Activated T-cell treated with anti-CD3 and anti-CD28 coated beads, Interleukin-2, amount 50 U/mL, for 48 hours (primary cell): ENCODE measurements around the gene TRPM2.

Experiments
- DNase-seq, 2 experiments: peaks; one replicate each; pipeline ENCODE4 v3.0.0-alpha.2; 2020

The TRPM2 gene

GRCh38 chr21:44322621-44323325, 30.6 kb upstream of the TRPM2 start:
- DNase-seq, result no peak

DNA sequence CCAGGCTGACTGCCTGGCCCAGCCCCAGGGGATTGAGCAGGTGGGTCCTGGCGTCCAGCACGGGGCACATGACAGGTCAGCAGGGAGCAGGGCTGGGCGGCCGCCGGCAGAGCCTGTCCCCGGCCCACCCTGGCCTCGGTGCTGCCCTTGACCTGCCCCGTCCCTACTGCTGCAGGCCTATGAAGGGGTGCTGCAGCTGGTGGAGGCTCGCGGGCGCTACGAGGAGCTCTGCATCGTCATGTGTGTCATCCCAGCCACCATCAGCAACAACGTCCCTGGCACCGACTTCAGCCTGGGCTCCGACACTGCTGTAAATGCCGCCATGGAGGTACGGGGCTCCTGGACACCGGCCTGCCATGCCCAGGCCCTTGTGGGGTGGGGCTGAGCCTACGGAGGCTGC, 29.8 kb upstream of the TRPM2 start:
- DNase-seq, result no peak

DNA sequence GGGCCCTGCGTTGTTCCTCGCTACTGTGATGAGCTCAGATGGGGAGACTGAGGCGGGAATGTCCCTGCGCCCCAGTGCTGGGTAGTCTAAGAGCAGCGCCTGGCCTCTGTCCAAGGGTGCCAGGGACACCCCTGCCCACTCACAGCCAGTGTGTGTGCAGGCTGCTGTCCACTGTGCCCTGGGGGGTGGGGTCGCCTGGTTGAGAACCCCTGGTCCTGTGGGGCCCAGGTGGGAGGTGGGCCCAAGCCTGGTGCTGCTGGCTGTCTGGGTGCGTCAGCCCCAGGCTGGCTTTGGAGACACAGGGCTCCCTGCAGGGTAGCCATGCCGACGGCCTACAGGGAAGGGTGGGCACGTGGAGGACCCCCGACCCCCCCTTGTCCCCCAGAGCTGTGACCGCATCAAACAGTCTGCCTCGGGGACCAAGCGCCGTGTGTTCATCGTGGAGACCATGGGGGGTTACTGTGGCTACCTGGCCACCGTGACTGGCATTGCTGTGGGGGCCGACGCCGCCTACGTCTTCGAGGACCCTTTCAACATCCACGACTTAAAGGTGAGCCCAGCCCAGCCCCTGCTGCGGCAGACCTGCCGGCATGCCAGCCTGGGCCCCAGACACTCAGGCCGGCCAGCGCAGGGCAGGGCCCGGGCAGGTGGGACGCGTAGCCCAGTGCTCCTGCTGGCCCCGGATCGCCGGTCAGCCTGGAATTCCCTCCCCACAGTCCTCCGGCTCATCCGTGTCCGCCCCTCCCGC, 29.1 kb upstream of the TRPM2 start:
- no peak for DNase-seq

- DNase-seq, result no peak
Measured at GRCh38 chr21:44324854-44325107, 28.6 kb upstream of the TRPM2 start.

DNA sequence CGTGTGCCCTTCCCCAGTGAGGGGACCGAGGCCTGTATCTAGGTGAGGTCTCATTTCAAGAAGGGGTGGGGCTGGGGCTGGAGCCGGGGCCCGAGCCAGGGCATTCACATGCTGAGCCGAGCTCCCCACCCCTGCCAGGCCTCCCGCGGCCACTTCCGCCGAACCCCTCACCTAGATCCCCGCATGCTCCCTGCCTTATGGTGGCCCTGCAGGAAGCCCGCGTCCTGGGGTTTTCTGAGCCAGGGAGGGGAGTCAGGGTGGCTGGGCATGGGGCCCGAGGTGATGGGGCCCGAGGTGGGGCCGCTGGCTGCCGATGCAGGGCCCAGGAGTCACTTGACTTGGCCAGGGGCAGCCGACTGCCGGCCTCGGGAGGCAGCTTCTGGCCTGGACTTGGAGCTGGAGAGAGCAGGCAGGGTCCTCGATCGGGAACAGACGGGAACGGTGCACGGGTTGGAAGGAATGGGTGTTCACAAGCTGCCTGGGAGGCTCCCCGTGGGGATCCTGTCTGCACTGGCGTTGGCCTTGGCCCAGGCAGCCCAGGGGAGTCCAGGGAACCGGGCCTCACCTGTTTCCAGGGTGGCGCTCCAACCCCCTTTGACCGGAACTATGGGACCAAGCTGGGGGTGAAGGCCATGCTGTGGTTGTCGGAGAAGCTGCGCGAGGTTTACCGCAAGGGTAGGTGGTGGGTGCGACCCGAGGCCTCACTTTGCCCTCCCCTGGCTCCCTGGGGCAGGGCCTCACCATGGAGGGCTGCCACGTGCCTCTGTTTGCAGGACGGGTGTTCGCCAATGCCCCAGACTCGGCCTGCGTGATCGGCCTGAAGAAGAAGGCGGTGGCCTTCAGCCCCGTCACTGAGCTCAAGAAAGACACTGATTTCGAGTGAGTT, 27.8 kb upstream of the TRPM2 start:
- DNase-seq, result no peak

GRCh38 chr21:44326272-44326647, 27.2 kb upstream of the TRPM2 start:
- no peak for DNase-seq

GRCh38 chr21:44326716-44327602, 26.5 kb upstream of the TRPM2 start:
- no peak for DNase-seq

GRCh38 chr21:44327603-44327974, 25.8 kb upstream of the TRPM2 start:
- DNase-seq, result no peak

GRCh38 chr21:44328242-44328895, 25.1 kb upstream of the TRPM2 start:
- DNase-seq, result no peak

GRCh38 chr21:44329086-44329889, 24.1 kb upstream of the TRPM2 start:
- DNase-seq, result no peak

- DNase-seq, result no peak
Measured at GRCh38 chr21:44329971-44330681, 23.3 kb upstream of the TRPM2 start.

GRCh38 chr21:44330698-44331097, 22.7 kb upstream of the TRPM2 start:
- DNase-seq, result no peak

GRCh38 chr21:44331209-44331608, 22.2 kb upstream of the TRPM2 start:
- DNase-seq, result no peak

- no peak for DNase-seq
Measured at GRCh38 chr21:44331650-44332307, 21.6 kb upstream of the TRPM2 start.

DNA sequence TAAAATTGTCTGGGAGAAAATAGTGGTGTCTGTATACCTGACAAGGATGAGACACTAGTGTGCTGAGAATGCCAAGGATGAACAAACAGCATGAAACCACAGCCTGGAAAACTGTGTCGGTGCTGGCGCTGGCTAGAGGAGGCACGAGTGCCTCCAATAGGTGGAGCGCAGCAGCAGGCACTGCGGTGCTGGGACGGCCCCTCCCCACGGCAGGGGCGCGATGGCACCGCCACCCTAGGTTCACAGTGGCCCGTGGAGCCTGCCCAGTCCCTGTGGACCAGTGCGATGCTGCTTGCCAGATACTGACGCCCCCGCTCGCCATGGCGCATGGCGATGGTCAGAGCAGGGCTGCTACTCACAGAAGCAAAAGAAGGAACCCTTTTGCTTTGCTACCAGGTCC, 21.0 kb upstream of the TRPM2 start:
- DNase-seq, result no peak

GRCh38 chr21:44332965-44333364, 20.5 kb upstream of the TRPM2 start:
- DNase-seq, result no peak

DNA sequence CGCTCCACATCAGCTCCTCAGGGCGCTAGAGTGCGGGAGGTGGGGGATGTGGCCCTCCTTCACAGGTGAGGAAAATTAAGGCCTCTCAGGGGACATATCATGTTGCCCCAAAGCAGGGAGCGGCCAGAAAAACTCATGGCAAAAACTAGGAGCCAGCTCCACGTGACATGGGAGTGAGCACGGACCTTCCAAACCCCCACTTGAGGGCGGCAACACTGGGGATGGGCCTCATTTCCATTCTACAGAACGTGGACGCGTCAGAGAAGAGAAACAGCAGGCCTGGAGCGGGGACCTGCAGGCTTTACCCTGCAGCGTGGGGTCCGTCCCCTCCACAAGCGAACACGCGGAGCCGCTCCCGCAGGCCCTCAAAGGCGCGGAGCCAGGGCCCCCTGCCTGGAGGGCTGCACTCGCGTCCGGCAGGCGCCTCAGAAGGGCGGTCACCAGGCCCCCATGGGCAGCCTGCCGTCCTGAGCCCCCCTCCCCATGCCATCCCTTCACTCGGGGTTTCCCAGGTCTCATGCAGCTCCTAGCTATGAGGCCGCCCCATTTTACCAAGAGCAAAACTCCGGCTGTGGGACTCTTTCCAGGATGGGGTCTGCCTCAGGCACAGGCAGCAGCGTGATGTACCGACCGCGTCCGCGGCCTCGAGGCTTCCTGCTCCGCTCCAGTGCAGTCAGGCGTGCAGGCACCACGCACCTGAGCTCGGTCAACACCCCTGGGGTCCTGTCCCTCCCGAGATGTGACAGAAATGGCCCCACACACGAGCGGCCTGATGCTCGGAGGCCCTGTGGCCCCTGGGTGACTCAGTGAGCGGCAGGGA, 19.7 kb upstream of the TRPM2 start:
- no peak for DNase-seq

- DNase-seq, result no peak
Measured at GRCh38 chr21:44334329-44335030, 18.9 kb upstream of the TRPM2 start.
